ES-I3 (cell line): Measurements from ENCODE around the gene CHM.
"Not testable (repeated sequence)": the region's sequence is repeated elsewhere in the genome, so short reads cannot be mapped to it uniquely, and the experiment has no call there.

ENCODE experiments used
- H3K36me3 ChIP-seq: 2 replicates; pipeline ENCODE4 v1.6.1; 2013; ENCODE audit warnings: mild to moderate bottlenecking, low read length, control low read depth, moderate library complexity; ENCODE audit not compliant: insufficient read depth
- H3K4me1 ChIP-seq: 2 replicates; pipeline ENCODE4 v1.6.1; 2013; ENCODE audit warnings: mild to moderate bottlenecking, control low read depth, low read length; ENCODE audit not compliant: insufficient read depth
- H3K9ac ChIP-seq: 2 replicates; pipeline ENCODE4 v1.6.1; 2013; ENCODE audit warnings: low read depth, mild to moderate bottlenecking, low read length, moderate library complexity
- H3K9me3 ChIP-seq: 2 replicates; pipeline ENCODE4 v1.6.1; 2013; ENCODE audit warnings: mild to moderate bottlenecking, low read length, moderate library complexity; ENCODE audit not compliant: control insufficient read depth, insufficient read depth

Gene CHM

DNA sequence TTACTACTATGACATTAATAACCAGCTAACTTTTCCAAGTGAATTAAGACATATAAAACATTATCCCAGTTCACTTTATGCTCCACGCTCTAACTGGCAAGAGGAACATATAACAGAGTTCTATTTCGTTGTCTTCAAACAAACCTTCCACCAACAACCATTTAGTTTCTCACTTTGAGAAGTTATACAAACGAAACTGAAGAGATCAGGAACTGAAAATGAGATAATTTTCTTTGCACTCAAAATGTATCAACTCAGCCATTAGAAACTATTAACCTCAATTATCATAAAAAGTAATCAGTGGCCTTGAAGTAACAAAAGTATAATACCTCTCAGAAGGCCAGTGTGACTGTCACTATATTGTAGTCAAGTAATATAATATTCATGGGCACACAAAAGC is 70.1 kb downstream of the CHM start:
- Histone ChIP-seq H3K4me1 (no peaks in the 10 kb centered on the region), H3K36me3 (no peaks in the 10 kb centered on the region), H3K9ac (no peak overlapping the region), H3K9me3 (no peaks in the 10 kb centered on the region; the same call in 1 of the 2 replicates)

DNA sequence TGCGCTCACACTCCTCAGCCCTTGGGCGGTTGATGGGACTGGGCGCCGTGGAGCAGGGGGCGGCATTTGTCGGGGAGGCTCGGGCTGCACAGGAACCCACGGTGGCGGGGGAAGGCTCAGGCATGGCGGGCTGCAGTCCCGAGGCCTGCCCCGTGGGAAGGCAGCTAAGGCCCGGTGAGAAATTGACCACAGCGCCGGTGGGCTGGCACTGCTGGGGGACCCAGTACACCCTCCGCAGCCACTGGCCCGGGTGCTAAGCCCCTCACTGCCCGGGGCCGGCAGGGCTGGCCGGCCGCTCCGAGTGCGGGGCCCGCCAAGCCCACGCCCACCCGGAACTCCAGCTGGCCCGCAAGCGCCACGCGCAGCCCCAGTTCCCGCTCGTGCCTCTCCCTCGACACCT is 75.0 kb downstream of the CHM start:
- H3K9me3 ChIP-seq, H3K36me3 ChIP-seq, H3K4me1 ChIP-seq, H3K9ac ChIP-seq: not testable (repeated sequence)

DNA sequence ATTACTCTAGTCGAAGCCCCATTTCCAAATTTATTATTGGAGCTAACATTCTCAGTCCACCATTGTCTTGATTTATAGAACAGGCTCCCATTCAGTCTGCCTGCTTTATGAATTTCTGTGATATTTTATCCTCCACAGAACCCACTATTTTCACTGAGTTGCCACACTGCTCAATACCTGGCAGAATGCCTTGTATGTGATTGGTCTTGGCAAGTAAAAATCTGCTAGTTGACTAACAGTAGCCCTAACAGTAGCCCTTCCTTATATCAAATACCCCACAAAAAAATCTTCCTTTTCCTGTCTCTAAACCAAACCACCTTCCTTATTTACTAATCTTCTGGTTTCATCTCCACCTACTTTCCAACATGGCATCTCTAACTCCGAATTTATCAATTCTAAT is 82.6 kb downstream of the CHM start:
- Histone ChIP-seq H3K9me3 (no peaks in the 10 kb centered on the region), H3K36me3 (peaks cover 3% of the 10 kb centered on the region; the same call in 1 of the 2 replicates), H3K9ac (no peak overlapping the region), H3K4me1 (0 out of 2 replicates have a peak, but pooled peaks cover 4% of the 10 kb centered on the region)

DNA sequence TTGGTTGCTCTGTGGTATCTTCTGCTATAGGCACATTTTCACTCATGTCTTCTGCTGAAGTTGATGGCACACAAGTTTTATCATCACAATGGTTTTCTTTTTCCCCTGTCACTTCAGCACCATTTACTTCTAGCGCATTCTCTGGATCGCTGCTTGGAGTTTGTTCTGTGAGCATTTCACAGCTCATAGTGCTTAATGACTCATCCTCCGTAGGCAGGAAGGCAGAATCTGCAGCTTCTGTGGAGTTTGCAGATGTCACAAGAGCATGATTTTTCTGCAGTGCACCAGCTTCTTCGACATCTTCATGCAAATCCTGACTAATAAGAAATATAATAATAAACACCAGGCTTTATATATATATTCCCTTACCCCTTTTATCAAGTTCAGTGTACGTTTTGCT is 83.6 kb downstream of the CHM start:
- Histone ChIP-seq H3K4me1 (0 out of 2 replicates have a peak, but pooled peaks cover 4% of the 10 kb centered on the region), H3K9ac (no peak overlapping the region), H3K9me3 (no peaks in the 10 kb centered on the region), H3K36me3 (peaks cover 3% of the 10 kb centered on the region; the same call in 1 of the 2 replicates)

DNA sequence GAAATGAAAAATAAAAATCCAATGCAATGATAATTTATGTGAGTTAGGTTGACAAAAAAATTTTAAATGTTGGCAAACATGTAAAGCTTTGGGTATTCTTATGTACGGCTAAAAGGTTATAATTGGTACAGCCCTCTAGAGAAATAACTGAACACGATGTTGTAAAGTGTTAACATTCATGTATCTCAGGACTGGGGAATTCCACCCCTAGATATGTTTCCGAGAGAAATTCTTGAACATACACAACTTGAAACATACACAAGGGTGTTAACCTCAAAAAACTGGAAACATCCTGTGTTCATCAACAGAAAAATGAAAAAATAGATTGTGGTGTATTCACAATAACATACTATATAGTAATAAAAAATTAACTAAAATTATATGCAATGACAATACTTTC is 91.8 kb downstream of the CHM start:
- Histone ChIP-seq H3K9me3 (no peaks in the 10 kb centered on the region; the same call in 1 of the 2 replicates), H3K9ac (no peak overlapping the region), H3K36me3 (no peaks in the 10 kb centered on the region), H3K4me1 (no peaks in the 10 kb centered on the region)

DNA sequence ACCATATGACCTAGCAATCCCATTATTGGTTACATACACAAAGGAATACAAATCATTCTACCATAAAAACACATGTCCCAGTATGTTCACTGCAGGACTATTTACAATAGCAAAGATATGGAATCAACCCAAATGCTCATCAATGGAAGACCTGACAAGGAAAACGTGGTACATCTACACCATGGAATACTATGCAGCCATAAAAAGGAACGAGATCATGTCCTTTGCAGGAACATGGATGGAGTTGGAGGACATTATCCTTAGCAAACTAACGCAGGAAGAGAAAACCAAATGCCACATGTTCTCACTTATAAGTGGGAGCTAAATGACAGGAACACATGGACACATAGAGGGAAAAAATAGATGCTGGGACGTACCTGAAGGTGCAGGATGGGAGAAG is 102.6 kb downstream of the CHM start:
- not testable (repeated sequence) for H3K9ac ChIP-seq, H3K4me1 ChIP-seq, H3K36me3 ChIP-seq, H3K9me3 ChIP-seq

DNA sequence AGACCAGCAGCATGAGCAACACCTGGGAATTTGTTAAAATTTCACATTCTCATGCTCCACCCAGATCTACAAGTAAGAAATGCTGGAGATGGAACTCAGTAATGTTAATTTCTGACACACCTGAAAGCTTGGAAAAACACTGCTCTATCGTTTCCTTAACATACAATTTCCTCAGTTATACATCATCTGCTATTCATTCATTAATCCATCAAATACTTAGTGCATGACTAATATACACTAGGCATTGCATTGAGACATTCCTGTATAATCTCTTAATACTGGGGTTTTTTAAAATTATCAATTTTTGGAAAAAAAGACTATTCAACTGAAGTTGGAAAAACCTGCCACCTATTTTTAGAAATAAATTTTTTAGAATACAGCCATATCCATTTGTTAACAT is 106.1 kb downstream of the CHM start:
- H3K36me3 ChIP-seq: no peaks in the 10 kb centered on the region
- no peak overlapping the region for H3K9ac ChIP-seq
- no peaks in the 10 kb centered on the region for H3K4me1 ChIP-seq
- H3K9me3 ChIP-seq: peaks cover 7% of the 10 kb centered on the region

DNA sequence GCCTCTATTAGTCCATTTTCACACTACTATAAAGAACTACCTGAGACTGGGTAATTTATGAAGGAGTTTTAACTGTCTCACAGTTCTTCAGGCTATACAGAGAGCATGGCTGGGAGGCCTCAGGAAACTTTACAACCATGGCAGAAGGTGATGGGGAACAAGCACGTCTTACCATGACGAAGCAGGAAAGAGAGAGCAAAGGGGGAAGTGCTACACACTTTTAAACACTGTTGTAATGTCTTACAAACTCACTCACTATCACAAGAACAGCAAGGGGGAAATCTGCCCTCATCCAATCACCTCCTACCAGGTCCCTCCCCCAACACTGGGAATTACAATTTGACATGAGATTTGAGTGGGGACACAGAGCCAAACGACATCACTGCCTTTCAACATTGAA is 107.4 kb downstream of the CHM start:
- H3K36me3 ChIP-seq, H3K9ac ChIP-seq, H3K4me1 ChIP-seq, H3K9me3 ChIP-seq: not testable (repeated sequence)

DNA sequence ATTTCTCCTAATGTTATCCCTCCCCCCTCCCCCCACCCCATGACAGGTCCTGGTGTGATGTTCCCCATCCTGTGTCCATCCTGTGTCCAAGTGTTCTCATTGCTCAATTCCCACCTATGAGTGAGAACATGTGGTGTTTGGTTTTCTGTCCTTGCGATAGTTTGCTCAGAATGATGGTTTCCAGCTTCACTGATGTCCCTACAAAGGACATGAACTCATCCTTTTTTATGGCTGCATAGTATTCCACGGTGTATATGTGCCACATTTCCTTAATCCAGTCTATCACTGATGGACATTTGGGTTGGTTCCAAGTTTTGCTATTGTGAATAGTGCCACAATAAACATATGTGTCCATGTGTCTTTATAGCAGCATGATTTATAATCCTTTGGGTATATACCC is 113.0 kb downstream of the CHM start:
- not testable (repeated sequence) for H3K4me1 ChIP-seq, H3K9ac ChIP-seq, H3K9me3 ChIP-seq, H3K36me3 ChIP-seq

DNA sequence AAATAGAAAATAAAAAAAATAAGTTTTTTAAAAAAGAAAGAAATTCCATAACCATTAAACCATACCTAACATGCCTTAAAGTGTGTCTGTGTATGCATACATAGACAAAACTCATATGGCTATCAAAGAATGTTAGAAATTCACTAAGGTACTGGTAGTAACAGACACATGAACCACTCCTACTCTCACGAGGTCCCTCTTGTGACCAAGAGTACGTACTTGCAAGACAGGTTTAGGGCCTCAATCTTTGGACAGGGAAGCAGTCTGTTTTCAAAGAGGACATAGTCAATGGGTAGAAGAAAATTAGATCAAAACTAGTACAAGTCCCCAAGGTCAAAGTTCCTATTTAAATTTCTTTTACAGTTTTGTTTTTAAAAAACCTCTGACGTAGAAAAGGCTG is 117.3 kb downstream of the CHM start:
- Histone ChIP-seq H3K4me1 (peaks cover 6% of the 10 kb centered on the region), H3K36me3 (no peaks in the 10 kb centered on the region; the same call in 1 of the 2 replicates), H3K9ac (no peak overlapping the region), H3K9me3 (no peaks in the 10 kb centered on the region)

DNA sequence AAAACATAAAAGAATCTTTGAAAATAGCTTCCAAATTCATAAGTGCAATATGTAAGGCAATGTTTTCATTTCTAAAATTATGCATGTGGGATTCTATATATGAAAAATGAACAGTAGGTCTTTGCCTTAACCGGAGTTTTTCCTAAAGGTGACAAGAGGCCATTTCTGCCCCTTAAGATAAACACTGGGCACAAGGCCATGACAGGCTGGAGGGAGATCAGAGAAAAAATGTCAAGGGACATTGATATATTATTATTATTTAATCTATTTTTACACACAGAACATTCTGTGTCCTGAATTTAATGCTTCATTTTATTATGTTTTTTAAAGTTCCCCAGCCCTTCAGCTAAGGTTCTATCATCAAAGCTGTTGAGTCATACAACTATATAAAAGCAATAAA is 118.8 kb downstream of the CHM start:
- no peak overlapping the region for H3K9ac ChIP-seq
- peaks cover 6% of the 10 kb centered on the region for H3K4me1 ChIP-seq
- H3K36me3 ChIP-seq: no peaks in the 10 kb centered on the region
- no peaks in the 10 kb centered on the region for H3K9me3 ChIP-seq

DNA sequence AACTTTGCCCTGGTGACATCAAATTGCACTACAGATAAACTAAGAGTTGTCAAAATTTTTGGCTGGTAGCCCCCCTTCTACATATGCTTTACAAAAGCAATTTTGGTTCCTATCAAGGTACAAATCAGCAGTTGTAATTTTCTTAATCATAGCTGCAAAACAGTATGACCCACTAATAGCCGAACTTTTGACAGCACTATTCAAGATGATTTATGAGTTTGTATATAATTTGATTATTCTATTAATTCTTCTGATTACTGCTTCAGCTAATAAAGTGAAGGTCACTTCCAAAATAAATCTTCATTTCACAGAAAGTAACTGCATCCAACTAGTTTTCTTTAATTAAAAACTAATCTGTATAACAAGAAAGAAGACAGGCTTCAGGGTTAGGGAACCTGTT is 119.6 kb downstream of the CHM start:
- Histone ChIP-seq H3K9me3 (no peaks in the 10 kb centered on the region), H3K9ac (no peak overlapping the region), H3K4me1 (peaks cover 6% of the 10 kb centered on the region), H3K36me3 (no peaks in the 10 kb centered on the region)

DNA sequence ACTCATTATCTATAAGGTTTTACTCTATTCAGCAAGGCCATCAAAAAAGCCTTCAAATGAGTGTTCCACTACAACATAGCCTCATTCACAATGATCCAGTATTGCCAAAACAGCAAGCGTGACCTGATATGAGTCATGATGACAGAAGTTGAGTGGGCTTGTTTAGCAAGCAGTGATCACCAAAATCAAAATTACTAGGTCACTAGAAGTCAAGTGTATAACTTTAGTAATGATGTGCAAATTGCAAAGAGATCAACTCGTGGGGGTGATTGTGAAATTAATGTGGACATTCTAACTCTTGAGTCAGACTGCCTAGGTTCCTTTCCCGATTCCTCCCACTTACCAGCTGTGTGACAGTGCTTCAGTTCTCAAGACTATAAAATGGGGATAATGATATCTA is 124.5 kb downstream of the CHM start:
- Histone ChIP-seq H3K9ac (no peak overlapping the region), H3K9me3 (no peaks in the 10 kb centered on the region), H3K36me3 (no peaks in the 10 kb centered on the region), H3K4me1 (no peaks in the 10 kb centered on the region)

DNA sequence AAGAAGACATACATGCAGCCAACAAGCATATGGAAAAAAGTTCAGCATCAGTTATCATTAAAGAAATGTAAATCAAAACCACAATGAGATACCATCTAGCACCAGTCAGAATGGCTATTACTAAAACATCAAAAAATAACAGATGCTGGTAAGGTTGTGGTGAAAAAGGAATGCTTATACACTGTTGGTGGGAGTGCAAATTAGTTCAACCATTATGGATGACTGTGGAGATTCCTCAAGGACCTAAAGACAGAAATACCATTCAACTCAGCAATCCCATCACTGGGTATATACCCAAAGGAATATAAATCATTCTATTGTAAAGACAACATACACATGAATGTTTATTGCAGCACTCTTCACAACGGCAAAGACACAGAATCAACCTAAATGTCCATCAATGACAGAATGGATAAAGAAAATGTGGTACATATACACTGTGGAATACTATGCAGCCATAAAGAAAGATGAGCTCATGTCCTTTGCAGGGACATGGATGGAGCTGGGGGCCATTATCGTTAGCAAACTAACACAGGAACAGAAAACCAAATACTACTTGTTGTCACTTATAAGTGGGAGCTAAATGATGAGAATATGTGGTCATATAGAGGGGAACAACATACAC is 130.6 kb downstream of the CHM start:
- H3K9ac ChIP-seq, H3K9me3 ChIP-seq, H3K4me1 ChIP-seq, H3K36me3 ChIP-seq: not testable (repeated sequence)

DNA sequence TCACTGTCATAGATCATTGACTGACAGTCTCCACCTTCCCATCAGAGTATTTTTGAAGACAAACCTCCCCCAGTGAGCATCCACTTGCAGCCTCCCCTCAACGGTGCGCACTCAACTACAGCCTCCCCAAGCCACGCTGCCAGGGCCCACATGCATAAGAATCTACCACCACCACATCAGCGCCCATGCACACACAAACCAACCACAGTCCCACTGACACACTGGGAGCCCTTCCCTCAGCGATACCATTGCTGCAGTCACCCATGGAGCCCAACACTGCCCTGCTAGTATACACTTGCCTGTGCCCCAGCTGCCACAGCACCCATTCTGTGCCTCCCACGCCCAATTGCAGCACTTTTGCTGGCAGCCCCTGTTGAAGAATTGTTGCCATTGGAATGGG is 132.9 kb downstream of the CHM start:
- H3K9me3 ChIP-seq: no peaks in the 10 kb centered on the region
- H3K9ac ChIP-seq: no peak overlapping the region
- peaks cover 3% of the 10 kb centered on the region; the same call in 1 of the 2 replicates for H3K4me1 ChIP-seq
- H3K36me3 ChIP-seq: no peaks in the 10 kb centered on the region

DNA sequence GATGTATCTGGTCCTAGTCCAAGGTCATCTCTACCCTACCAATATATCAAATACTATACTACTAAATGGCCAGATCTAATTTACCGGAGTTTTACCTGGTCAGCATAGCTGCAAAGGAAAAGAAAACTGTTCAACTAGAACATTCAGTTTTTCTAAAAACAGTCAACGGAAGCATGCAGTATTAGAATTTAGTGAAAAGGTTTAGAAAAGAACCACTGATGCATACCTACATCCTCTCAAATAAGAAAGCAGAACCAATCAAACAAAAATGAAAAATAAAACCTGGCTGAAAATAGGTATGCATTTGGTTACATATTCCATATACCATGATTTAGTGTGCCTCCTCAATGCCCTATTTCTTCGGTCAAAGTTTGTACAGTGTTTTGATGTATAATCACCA is 140.0 kb downstream of the CHM start:
- Histone ChIP-seq H3K9me3 (no peaks in the 10 kb centered on the region), H3K9ac (no peak overlapping the region), H3K36me3 (no peaks in the 10 kb centered on the region), H3K4me1 (peaks cover 3% of the 10 kb centered on the region; the same call in 1 of the 2 replicates)
